HFFc6 (cell line): ENCODE results near the gene GCGR. TPM values are rescaled to one million over a fixed set of nuclear protein-coding genes. Genes with fewer than 3 reads are reported as not detected.

ENCODE experiments used
- DNase-seq: peaks from one replicate; pipeline ENCODE4 v3.0.0-alpha.2; 2018
- H3K27ac Mint-ChIP-seq: 2 replicates; pipeline ENCODE4 v1.8.0; 2020; ENCODE audit warnings: mild to moderate bottlenecking, mixed read lengths
- H3K27me3 Mint-ChIP-seq: 2 replicates; pipeline ENCODE4 v1.8.0; 2021; ENCODE audit warnings: mild to moderate bottlenecking, moderate library complexity, mixed read lengths; ENCODE audit not compliant: insufficient read depth
- H3K36me3 Mint-ChIP-seq: 2 replicates; pipeline ENCODE4 v1.8.0; 2021; ENCODE audit warnings: low read depth, mixed read lengths
- H3K4me1 Mint-ChIP-seq: 2 replicates; pipeline ENCODE4 v1.8.0; 2020; ENCODE audit warnings: low read depth, mixed read lengths
- H3K4me3 Mint-ChIP-seq: 2 replicates; pipeline ENCODE4 v1.8.0; 2020; ENCODE audit warnings: mild to moderate bottlenecking, moderate library complexity, mixed read lengths
- H3K9me3 Mint-ChIP-seq: 2 replicates; pipeline ENCODE4 v1.8.0; 2020; ENCODE audit warnings: mild to moderate bottlenecking, mixed read lengths
- CTCF ChIP-seq: fragments of 200-600 bp; sonication (generic); IDR thresholded peaks from 2 replicates; pipeline ENCODE4 v1.5.0; 2021; ENCODE audit warnings: antibody characterized with exemption, mild to moderate bottlenecking
- total RNA-seq, 6 experiments: library from RNA; stranded (reverse); fragmentation: NEBNext Ultra II Directional; extraction: Animal tissue kit (Norgen Biotek cat#: 25700); gene quantifications; 2 replicates in 1 of 6; 3 replicates in 5 of 6; pipeline ENCODE4 v1.2.3, GENCODE V29; 2021

The GCGR gene
- total RNA-seq, 6 experiments from 2014 or later, result not detected

- Mint-ChIP-seq H3K4me3 (peak within 1 kb of the TSS; percentile 94), H3K27ac (peak within 1 kb of the TSS; percentile 97), H3K4me1 (peaks cover 27% of the 10 kb centered on the region), H3K27me3 (peaks cover 18% of the 10 kb centered on the region), H3K9me3 (no peaks in the 10 kb centered on the region; the same call in 1 of the 2 replicates), H3K36me3 (peaks cover 30% of the 10 kb centered on the region)
- DNase-seq, result no peak
- no peak for TF ChIP-seq CTCF
Measured at GRCh38 chr17:81859906-81860755, 56.2 kb downstream of the GCGR start, which contains the start of gene P4HB. TSS of gene P4HB (minus strand) at chr17:81860535. CDS start at chr17:81860471, 64 bp downstream.

- TF ChIP-seq CTCF, result no peak
- Mint-ChIP-seq H3K27ac (peak overlapping the region; percentile 97), H3K27me3 (peaks cover 27% of the 10 kb centered on the region), H3K9me3 (peaks cover 5% of the 10 kb centered on the region; the same call in 1 of the 2 replicates), H3K36me3 (peaks cover 25% of the 10 kb centered on the region), H3K4me1 (peaks cover 27% of the 10 kb centered on the region), H3K4me3 (peak overlapping the region; percentile 94)
- DNase-seq, result peak; percentile 100
Measured at GRCh38 chr17:81860756-81861568, 57.0 kb downstream of the GCGR start.

- Mint-ChIP-seq H3K36me3 (peaks cover 19% of the 10 kb centered on the region), H3K27me3 (peaks cover 49% of the 10 kb centered on the region), H3K9me3 (peaks cover 5% of the 10 kb centered on the region; the same call in 1 of the 2 replicates), H3K4me1 (peaks cover 34% of the 10 kb centered on the region), H3K27ac (peak overlapping the region; percentile 57), H3K4me3 (peak overlapping the region; percentile 75)
- no peak for DNase-seq
- no peak for TF ChIP-seq CTCF
Measured at GRCh38 chr17:81863123-81863675, 59.2 kb downstream of the GCGR start.

Other genes starting within 250 kb of the GCGR start
- 100 to 1,000 TPM; 121 to 140 (median 133) TPM for gene NPLOC4, start 167.0 kb upstream of the GCGR start, total RNA-seq
- 10 to 100 TPM; 14.3 to 19.6 (median 17.2) TPM for gene TSPAN10, start 167.0 kb upstream of the GCGR start, total RNA-seq
- under 1 TPM in 5 of 6 experiments, not detected in 1; 0.37 to 0.76 (median 0.57) TPM for gene PDE6G, start 147.6 kb upstream of the GCGR start, total RNA-seq
- 10 to 100 TPM; 20.9 to 33.4 (median 30.9) TPM for gene OXLD1, start 137.5 kb upstream of the GCGR start, total RNA-seq
- gene CCDC137, start 137.4 kb upstream of the GCGR start, total RNA-seq, result 10 to 100 TPM; 22.8 to 28.8 (median 25.2) TPM
- gene ARL16, start 120.4 kb upstream of the GCGR start, total RNA-seq, result 10 to 100 TPM; 39.4 to 50.5 (median 46.7) TPM
- gene HGS, start 120.1 kb upstream of the GCGR start, total RNA-seq, result 100 to 1,000 TPM; 106 to 127 (median 116) TPM
- 100 to 1,000 TPM; 105 to 124 (median 113) TPM for gene MRPL12, start 100.8 kb upstream of the GCGR start, total RNA-seq
- gene SLC25A10, start 91.9 kb upstream of the GCGR start, total RNA-seq, result 10 to 100 TPM; 13.2 to 21.9 (median 17.1) TPM
- gene MCRIP1, start 29.1 kb downstream of the GCGR start, total RNA-seq, result 100 to 1,000 TPM in 2 of 6 experiments, 10 to 100 TPM in 4; 88.0 to 103 (median 92.8) TPM
- not detected for gene PPP1R27, start 30.9 kb downstream of the GCGR start, total RNA-seq
- 100 to 1,000 TPM; 790 to 981 (median 910) TPM for gene P4HB, start 56.4 kb downstream of the GCGR start, total RNA-seq
- gene ARHGDIA, start 67.2 kb downstream of the GCGR start, total RNA-seq, result 1,000 to 10,000 TPM in 1 of 6 experiments, 100 to 1,000 TPM in 5; 758 to 1,040 (median 908) TPM
- 100 to 1,000 TPM; 101 to 151 (median 135) TPM for gene ALYREF, start 87.4 kb downstream of the GCGR start, total RNA-seq
- 100 to 1,000 TPM; 151 to 169 (median 156) TPM for gene ANAPC11, start 87.6 kb downstream of the GCGR start, total RNA-seq
- 1 to 10 TPM in 1 of 6 experiments, under 1 TPM in 5; 0.53 to 1.5 (median 0.71) TPM for gene NPB, start 98.1 kb downstream of the GCGR start, total RNA-seq
- 10 to 100 TPM; 33.2 to 45.8 (median 35.8) TPM for gene PCYT2, start 107.2 kb downstream of the GCGR start, total RNA-seq
- gene SIRT7, start 114.0 kb downstream of the GCGR start, total RNA-seq, result 10 to 100 TPM; 16.2 to 20.7 (median 18.5) TPM
- 10 to 100 TPM; 17.7 to 22.4 (median 18.2) TPM for gene MAFG, start 123.6 kb downstream of the GCGR start, total RNA-seq
- 100 to 1,000 TPM in 4 of 6 experiments, 10 to 100 TPM in 2; 97.9 to 147 (median 110) TPM for gene PYCR1, start 133.2 kb downstream of the GCGR start, total RNA-seq
- not detected for gene MYADML2, start 143.1 kb downstream of the GCGR start, total RNA-seq
- under 1 TPM in 2 of 6 experiments, not detected in 4; 0.10 to 0.14 TPM for gene NOTUM, start 157.0 kb downstream of the GCGR start, total RNA-seq
- 10 to 100 TPM; 26.6 to 36.8 (median 34.7) TPM for gene ASPSCR1, start 173.5 kb downstream of the GCGR start, total RNA-seq
- 10 to 100 TPM; 60.6 to 83.9 (median 73.3) TPM for gene CENPX, start 218.7 kb downstream of the GCGR start, total RNA-seq
- gene LRRC45, start 219.2 kb downstream of the GCGR start, total RNA-seq, result 10 to 100 TPM in 3 of 6 experiments, 1 to 10 TPM in 3; 6.8 to 10.5 (median 10.0) TPM
- 1 to 10 TPM; 4.3 to 8.5 (median 5.6) TPM for gene RAC3, start 227.5 kb downstream of the GCGR start, total RNA-seq
- 100 to 1,000 TPM in 1 of 6 experiments, 10 to 100 TPM in 5; 73.4 to 100 (median 84.8) TPM for gene DCXR, start 233.5 kb downstream of the GCGR start, total RNA-seq
- 10 to 100 TPM; 37.6 to 48.5 (median 40.1) TPM for gene RFNG, start 247.7 kb downstream of the GCGR start, total RNA-seq
- gene GPS1, start 247.7 kb downstream of the GCGR start, total RNA-seq, result 100 to 1,000 TPM; 127 to 144 (median 141) TPM